Measurements from ENCODE around the gene CLPTM1. TPM values are rescaled to one million over a fixed set of nuclear protein-coding genes. Genes with fewer than 3 reads are reported as not detected.

The CLPTM1 gene
- total and polyA plus RNA-seq, 2 of the 8 experiments (the other 6 are each of a cell fraction or from before 2014, with no cell fraction given) = 84.8 to 108 TPM

DNA sequence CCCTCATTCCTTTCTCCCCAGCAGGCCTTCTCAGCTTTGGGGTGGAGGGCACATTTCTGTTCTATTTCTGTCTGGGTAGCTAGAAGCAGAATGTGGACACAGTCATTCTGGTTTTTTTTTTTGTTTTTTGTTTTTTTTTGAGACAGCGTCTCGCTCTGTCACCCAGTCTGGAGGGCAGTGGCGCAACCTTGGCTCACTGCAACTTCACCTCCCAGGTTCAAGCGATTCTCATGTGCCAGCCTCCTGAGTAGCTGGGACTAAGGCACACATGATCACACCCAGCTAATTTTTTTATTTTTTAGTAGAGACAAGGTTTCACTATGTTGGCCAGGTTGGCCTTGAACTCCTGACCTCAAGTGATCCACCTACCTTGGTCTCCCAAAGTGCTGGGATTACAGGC, 20.3 kb downstream of the CLPTM1 start:
- no peak for FAIRE-seq
- Histone ChIP-seq H3K36me3 (ENCODE audit: control insufficient read depth in 2 of 4, insufficient read depth in 4 of 4, low read length in 3 of 4) (peaks cover 15 to 54% (median 35%) of the 10 kb centered on the region in 4 experiments), H3K14ac (ENCODE audit: insufficient read length) (no peak overlapping the region), H3K79me2 (ENCODE audit: control insufficient read depth in 1 of 2, insufficient read depth in 2 of 2, low read length in 2 of 2) (no peaks in the 10 kb centered on the region), H2BK15ac (ENCODE audit: low read length) (no peak overlapping the region), H3K23ac (ENCODE audit: insufficient read length) (no peak overlapping the region), H4K20me1 (replicated peaks in 1 of 2; ENCODE audit: control insufficient read depth in 1 of 2, insufficient read depth in 2 of 2, low read length in 2 of 2) (peaks cover 0 to 4% of the 10 kb centered on the region in 2 experiments), H4K8ac (ENCODE audit: extremely low read depth, insufficient read depth, low read length) (no peak overlapping the region), H3K56ac (replicated peaks; ENCODE audit: insufficient read length, low read depth, low read length) (no peak overlapping the region), H2BK12ac (ENCODE audit: low read depth, low read length) (no peak overlapping the region), H4K5ac (ENCODE audit: insufficient read length, low read depth, low read length) (no peak overlapping the region), H2AK5ac (ENCODE audit: low read depth, low read length) (no peak overlapping the region), H3K4me1 (replicated peaks in 1 of 4; ENCODE audit: control insufficient read depth in 3 of 4, insufficient read depth in 4 of 4, low read length in 3 of 4) (no peaks in the 10 kb centered on the region), H3K4ac (replicated peaks; ENCODE audit: insufficient read length, low read depth, low read length) (no peak overlapping the region), H4K91ac (replicated peaks; ENCODE audit: insufficient read length, low read length) (no peak overlapping the region), H3K27me3 (replicated peaks in 1 of 4; ENCODE audit: control insufficient read depth in 3 of 4, extremely low read depth in 1 of 4, insufficient read depth in 3 of 4, low read length in 3 of 4) (no peaks in the 10 kb centered on the region), H3K23me2 (ENCODE audit: low read depth, low read length) (no peaks in the 10 kb centered on the region), H3K4me3 (ENCODE audit: extremely low read depth in 1 of 4, insufficient read depth in 2 of 4, low read depth in 3 of 4, low read length in 4 of 4) (no peak overlapping the region), H3K18ac (ENCODE audit: extremely low read depth, low read length) (no peak overlapping the region), H2AFZ (ENCODE audit: low read length) (no peak overlapping the region), H2BK5ac (ENCODE audit: low read depth, low read length) (no peak overlapping the region), H2BK120ac (replicated peaks; ENCODE audit: low read depth, low read length) (no peak overlapping the region), H3K79me1 (ENCODE audit: low read depth, low read length) (no peaks in the 10 kb centered on the region), H3K4me2 (ENCODE audit: insufficient read depth in 1 of 2, low read depth in 2 of 2, low read length in 2 of 2) (no peak overlapping the region), H3K27ac (ENCODE audit: low read depth, low read length) (no peak overlapping the region), H3K9me3 (ENCODE audit: insufficient read depth in 2 of 2, low read depth in 1 of 2, low read length in 1 of 2) (no peaks in the 10 kb centered on the region), H3K9ac (replicated peaks in 1 of 4; ENCODE audit: extremely low read depth in 1 of 4, low read depth in 3 of 4, low read length in 3 of 4) (no peak overlapping the region), H2BK20ac (ENCODE audit: low read length) (no peak overlapping the region)
- ChIA-PET POLR2A (ENCODE audit: partially characterized antibody) (no interaction called here), CTCF (ENCODE audit: partially characterized antibody) (interaction anchor here (1.1 to 4.3 kb wide), 3 partner anchors 11 to 84 kb away, joined by 6 to 28 read pairs (median 10); no protein-coding TSS in a partner anchor)
- TF ChIP-seq TEAD4 (IDR thresholded peaks at IDR 0.05; ENCODE audit: low read depth, low read length) = no peak
- no peak for TF ChIP-seq CTBP2 (IDR thresholded peaks at IDR 0.05; ENCODE audit: borderline replicate concordance, insufficient read depth, insufficient read length, low read length)
- TF ChIP-seq, protein P1, sequence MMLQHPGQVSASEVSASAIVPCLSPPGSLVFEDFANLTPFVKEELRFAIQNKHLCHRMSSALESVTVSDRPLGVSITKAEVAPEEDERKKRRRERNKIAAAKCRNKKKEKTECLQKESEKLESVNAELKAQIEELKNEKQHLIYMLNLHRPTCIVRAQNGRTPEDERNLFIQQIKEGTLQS (IDR thresholded peaks at IDR 0.05; ENCODE audit: insufficient read depth, low read depth, low read length) = no peak
- no peak for TF ChIP-seq POU5F1 (IDR thresholded peaks at IDR 0.05; ENCODE audit: low read depth, low read length)
- no peak for TF ChIP-seq RFX5 (IDR thresholded peaks at IDR 0.05; ENCODE audit: borderline replicate concordance, low read depth, low read length)
- no peak for DNase-seq (ENCODE audit: low read depth in 1 of 2, low spot score in 2 of 2)
- 94% methylated on average over 4 of the region's 4 CpGs; no CpG with 5 or more reads in 1 of the 2 experiments for WGBS, 2 experiments (ENCODE audit: extremely low coverage in 1 of 2, insufficient coverage in 1 of 2, insufficient read length in 1 of 2, insufficient replicate concordance in 2 of 2, low coverage in 1 of 2, low lambda C conversion rate in 2 of 2, missing lambda C conversion rate in 1 of 2)
